Posterior vena cava (tissue), 2 donors: ENCODE measurements around the gene KIF4A. TPM values are rescaled to one million over a fixed set of nuclear protein-coding genes. Genes with fewer than 3 reads are reported as not detected.
"Not testable (repeated sequence)": the region's sequence is repeated elsewhere in the genome, so short reads cannot be mapped to it uniquely, and the experiment has no call there.

Experiments used
- DNase-seq: peaks from one replicate; pipeline ENCODE4 v3.0.0-alpha.2; 2020; ENCODE audit warnings: low spot score
- intact Hi-C, 2 donors: fragments of 100-400 bp; cut with DNase I; formaldehyde crosslinking; loops; one replicate each; pipeline versions ENCODE4 v1.14.1 to v1.14.2; 2022 to 2023
- long read RNA-seq, 2 donors: library from polyadenylated mRNA; unstranded; transcript quantifications; one replicate each; pipeline ENCODE4 v2.0.0, GENCODE V29; 2020 to 2021
- total RNA-seq, 2 donors: library from RNA; stranded (reverse); fragmentation: NEBNext Ultra II Directional; extraction: Animal tissue kit (Norgen Biotek cat#: 25700); gene quantifications; one replicate each; pipeline ENCODE4 v1.2.1, GENCODE V29; 2021
- donor health status: DM: yes; HTN: yes; CAD: no.
- donor health status: DM: yes; HTN: yes; CAD: no.

Gene KIF4A
- total RNA-seq: under 1 TPM; 0.10 to 0.37 TPM
- long read RNA-seq, donor 1: 0 reads
- long read RNA-seq, donor 2: 0 reads

GRCh38 chrX:70289793-70290770 is at the start of gene KIF4A, which contains the start of gene PDZD11:
TSS of gene KIF4A (plus strand) at chrX:70290104. CDS start at chrX:70290459, 355 bp downstream.
TSS of gene PDZD11 (minus strand) at chrX:70289927. CDS start at chrX:70289341, 586 bp downstream.
- DNase-seq: peak; percentile 95
- intact Hi-C loops: loop anchor here in 1 of 2 donors (10.0 kb wide), 1 partner anchor 1785 kb away; no protein-coding TSS in a partner anchor

GRCh38 chrX:70240751-70241150 is 49.2 kb upstream of the KIF4A start:
- DNase-seq: no peak
- intact Hi-C loops: no loop called here

- intact Hi-C loops: no loop called here
- DNase-seq: no peak
These were observed 48.4 kb upstream of the KIF4A start for GRCh38 chrX:70241501-70241900.

GRCh38 chrX:70243601-70244000 is 46.3 kb upstream of the KIF4A start:
- DNase-seq, intact Hi-C loops: not testable (repeated sequence)

GRCh38 chrX:70244881-70245280 is 45.0 kb upstream of the KIF4A start:
- intact Hi-C loops: no loop called here
- DNase-seq: no peak

- intact Hi-C loops: no loop called here
- DNase-seq: no peak
These were observed 42.7 kb upstream of the KIF4A start for GRCh38 chrX:70247252-70247651.

GRCh38 chrX:70252491-70252890 is 37.4 kb upstream of the KIF4A start:
- intact Hi-C loops: no loop called here
- no peak for DNase-seq

GRCh38 chrX:70253377-70254062 is 36.4 kb upstream of the KIF4A start:
- DNase-seq: no peak
- intact Hi-C loops: no loop called here

GRCh38 chrX:70254063-70254400 is 35.9 kb upstream of the KIF4A start:
- intact Hi-C loops: no loop called here
- DNase-seq: no peak

GRCh38 chrX:70254909-70255308 is 35.0 kb upstream of the KIF4A start:
- intact Hi-C loops: no loop called here
- no peak for DNase-seq

- no peak for DNase-seq
- intact Hi-C loops: no loop called here
These were observed 34.5 kb upstream of the KIF4A start for GRCh38 chrX:70255452-70255851.

- intact Hi-C loops: no loop called here
- no peak for DNase-seq
These were observed 32.2 kb upstream of the KIF4A start for GRCh38 chrX:70257423-70258288.

GRCh38 chrX:70260104-70260503 is 29.8 kb upstream of the KIF4A start, which contains the start of gene P2RY4:
TSS of gene P2RY4 (minus strand) at chrX:70260204. CDS start at chrX:70259624, 580 bp downstream.
- no peak for DNase-seq
- intact Hi-C loops: no loop called here

- intact Hi-C loops: no loop called here
- no peak for DNase-seq
These were observed 26.8 kb upstream of the KIF4A start for GRCh38 chrX:70262952-70263567.

GRCh38 chrX:70264784-70265183 is 25.1 kb upstream of the KIF4A start:
- no peak for DNase-seq
- intact Hi-C loops: no loop called here

- DNase-seq: no peak
- intact Hi-C loops: no loop called here
These were observed 21.9 kb upstream of the KIF4A start, which contains the start of gene ARR3 for GRCh38 chrX:70268034-70268433. TSS of gene ARR3 (plus strand) at chrX:70268334. CDS start at chrX:70269386, 1,052 bp downstream.

GRCh38 chrX:70274029-70274428 is 15.9 kb upstream of the KIF4A start:
- intact Hi-C loops, DNase-seq: not testable (repeated sequence)

- intact Hi-C loops: no loop called here
- DNase-seq: no peak
These were observed 10.8 kb upstream of the KIF4A start for GRCh38 chrX:70279081-70279480.

- intact Hi-C loops: loop anchor here in 1 of 2 donors (10.0 kb wide), 1 partner anchor 1776 kb away; no protein-coding TSS in a partner anchor
- DNase-seq: no peak
These were observed 9.3 kb upstream of the KIF4A start for GRCh38 chrX:70280573-70280972.
